ENCODE results near the gene ERH. TPM values are rescaled to one million over a fixed set of nuclear protein-coding genes. Genes with fewer than 3 reads are reported as not detected.

ERH gene
- total RNA-seq, 4 donors from 2014 or later = 62.4 to 70.9 (median 68.8) TPM

DNA sequence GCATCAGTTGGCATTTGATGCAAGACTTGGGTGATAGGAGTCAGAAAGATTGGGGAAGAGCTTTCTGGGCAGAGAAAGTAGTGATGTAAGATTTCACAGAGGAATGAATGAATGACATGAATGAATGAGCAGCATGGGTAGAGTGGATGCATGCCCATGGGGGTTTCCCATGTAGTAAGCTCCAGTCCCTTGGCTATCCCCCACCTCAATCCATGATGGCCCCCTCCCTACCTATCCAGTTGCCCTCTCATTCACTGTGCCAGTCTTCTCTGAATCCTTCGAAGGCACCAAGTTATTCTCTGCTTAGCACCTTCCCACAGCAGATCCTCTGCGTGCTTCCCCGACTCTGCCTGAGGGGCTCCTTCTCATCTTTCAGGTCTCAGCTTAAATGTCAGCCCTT lies 32.0 kb downstream of the ERH start:
- TF ChIP-seq, protein P1, sequence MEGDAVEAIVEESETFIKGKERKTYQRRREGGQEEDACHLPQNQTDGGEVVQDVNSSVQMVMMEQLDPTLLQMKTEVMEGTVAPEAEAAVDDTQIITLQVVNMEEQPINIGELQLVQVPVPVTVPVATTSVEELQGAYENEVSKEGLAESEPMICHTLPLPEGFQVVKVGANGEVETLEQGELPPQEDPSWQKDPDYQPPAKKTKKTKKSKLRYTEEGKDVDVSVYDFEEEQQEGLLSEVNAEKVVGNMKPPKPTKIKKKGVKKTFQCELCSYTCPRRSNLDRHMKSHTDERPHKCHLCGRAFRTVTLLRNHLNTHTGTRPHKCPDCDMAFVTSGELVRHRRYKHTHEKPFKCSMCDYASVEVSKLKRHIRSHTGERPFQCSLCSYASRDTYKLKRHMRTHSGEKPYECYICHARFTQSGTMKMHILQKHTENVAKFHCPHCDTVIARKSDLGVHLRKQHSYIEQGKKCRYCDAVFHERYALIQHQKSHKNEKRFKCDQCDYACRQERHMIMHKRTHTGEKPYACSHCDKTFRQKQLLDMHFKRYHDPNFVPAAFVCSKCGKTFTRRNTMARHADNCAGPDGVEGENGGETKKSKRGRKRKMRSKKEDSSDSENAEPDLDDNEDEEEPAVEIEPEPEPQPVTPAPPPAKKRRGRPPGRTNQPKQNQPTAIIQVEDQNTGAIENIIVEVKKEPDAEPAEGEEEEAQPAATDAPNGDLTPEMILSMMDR (IDR thresholded peaks at IDR 0.05) = no peak
- no peak for DNase-seq (ENCODE audit: low spot score)
- ATAC-seq (ENCODE audit: low FRiP score) = no peak

DNA sequence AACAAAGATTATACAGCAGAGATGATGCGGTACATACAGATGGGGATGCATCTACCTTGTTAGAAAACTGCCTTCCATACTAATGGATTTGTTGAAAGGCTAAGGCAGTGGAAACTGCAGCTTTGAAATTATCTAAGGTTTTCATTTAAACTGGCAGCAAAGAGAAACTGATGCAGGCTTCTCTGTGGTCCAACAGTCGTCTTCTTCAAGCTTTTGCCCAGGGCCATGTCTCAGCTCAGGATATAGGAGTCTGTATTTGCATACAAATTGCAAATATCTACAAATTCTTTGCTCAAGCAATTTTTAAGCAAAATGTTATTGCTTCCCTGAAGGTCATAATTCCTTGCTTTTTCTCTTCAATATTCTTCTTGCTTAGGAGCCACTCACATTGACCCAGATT lies 33.7 kb downstream of the ERH start:
- ATAC-seq (ENCODE audit: low FRiP score) (no peak), DNase-seq (ENCODE audit: low spot score) (no peak)
- TF ChIP-seq, protein P1 (IDR thresholded peaks at IDR 0.05) = no peak

DNA sequence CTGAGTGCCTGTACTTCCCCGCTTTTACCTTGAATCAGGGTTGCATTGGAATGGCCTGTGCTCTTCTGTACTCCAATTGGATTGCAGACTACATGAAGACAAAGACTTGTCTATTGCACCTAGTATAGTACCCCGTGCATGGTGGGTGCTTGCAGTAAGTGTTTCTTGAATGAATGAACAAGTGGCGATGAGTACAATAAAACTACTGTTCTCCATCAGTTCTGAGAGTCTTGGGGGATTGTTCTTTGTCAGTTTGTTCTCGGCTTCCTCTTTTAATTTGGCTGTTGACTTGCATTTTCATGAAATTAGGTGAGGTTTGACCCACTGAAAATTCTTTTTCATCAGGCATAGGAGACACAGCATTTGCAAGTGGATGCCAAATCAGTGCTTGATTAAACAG lies 34.1 kb downstream of the ERH start:
- no peak for ATAC-seq (ENCODE audit: low FRiP score)
- TF ChIP-seq, protein P1 (IDR thresholded peaks at IDR 0.05) = no peak
- DNase-seq (ENCODE audit: low spot score) = no peak

DNA sequence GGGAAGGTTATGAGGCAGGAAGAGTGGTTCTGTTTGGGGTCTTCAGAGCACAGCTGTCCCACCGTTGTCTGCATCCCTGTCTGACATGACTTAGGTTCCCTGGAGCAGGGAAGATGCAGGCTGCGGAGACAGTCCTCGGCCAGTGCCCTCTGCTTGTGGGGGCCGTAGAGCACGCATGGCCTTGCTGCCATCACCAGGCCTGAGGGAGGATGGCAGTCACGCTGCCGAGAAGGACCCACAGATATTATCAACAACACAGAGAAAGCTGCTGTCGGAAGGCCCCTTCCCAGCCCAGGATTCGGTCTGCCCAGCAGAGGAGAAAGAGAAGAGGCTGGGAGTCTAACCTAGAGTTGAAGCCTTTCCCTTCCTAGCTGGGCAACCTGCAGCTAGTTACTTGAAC lies 35.0 kb downstream of the ERH start:
- DNase-seq (ENCODE audit: low spot score) (no peak), ATAC-seq (ENCODE audit: low FRiP score) (no peak)
- TF ChIP-seq, protein P1 (IDR thresholded peaks at IDR 0.05) = no peak

DNA sequence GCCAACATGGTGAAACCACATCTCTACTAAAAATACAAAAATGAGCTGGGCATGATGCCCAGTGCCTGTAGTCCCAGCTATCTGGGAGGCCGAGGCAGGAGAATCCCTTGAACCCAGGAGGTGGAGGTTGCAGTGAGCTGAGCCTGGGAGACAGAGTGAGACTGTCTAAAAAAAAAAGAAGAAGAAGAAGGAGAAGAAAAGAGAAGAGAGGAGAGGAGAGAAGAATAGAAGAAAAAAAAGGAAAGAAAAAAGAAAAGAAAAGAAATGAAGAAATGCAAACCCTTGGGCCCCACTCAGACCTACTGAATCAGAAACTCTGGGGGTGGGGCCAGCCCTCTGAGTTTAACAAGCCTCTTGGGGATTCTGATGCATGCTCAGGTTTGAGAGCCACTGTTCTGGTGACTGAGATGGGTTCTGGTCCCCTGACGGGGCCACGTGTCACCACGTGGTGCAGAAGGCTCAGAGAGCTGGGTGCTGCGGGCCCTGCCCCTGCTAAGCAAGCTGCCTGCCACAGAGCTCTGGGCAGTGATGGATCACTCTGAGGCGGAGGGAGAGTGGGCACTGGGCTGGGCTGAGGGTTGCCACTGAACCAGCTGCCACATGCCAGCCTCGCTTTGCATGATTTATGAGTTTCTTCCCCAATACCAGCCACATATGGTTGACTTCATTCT lies 37.5 kb downstream of the ERH start:
- DNase-seq (ENCODE audit: low spot score) = no peak
- no peak for ATAC-seq (ENCODE audit: low FRiP score)
- TF ChIP-seq, protein P1 (IDR thresholded peaks at IDR 0.05) = no peak

DNA sequence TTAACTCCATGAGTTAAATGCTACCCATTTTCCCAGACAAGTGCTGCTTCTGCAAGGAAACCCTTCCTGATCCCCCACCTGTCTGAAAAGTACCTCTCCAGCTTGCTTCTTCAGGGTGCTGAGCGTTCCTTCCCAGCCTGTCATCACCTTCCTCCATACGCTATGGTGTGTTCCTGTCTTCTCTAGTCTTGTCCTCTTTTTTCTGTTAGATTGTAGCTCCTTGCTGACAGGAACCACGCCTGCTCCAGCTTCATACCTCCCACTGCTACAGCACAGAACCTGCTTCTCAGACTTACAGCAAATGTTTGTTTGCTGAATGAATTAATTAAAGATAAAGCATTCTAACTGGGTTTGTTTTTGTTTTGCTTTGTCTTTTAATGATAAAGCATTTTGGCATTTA lies 39.1 kb downstream of the ERH start:
- no peak for DNase-seq (ENCODE audit: low spot score)
- TF ChIP-seq, protein P1 (IDR thresholded peaks at IDR 0.05) = no peak
- ATAC-seq (ENCODE audit: low FRiP score) = no peak

DNA sequence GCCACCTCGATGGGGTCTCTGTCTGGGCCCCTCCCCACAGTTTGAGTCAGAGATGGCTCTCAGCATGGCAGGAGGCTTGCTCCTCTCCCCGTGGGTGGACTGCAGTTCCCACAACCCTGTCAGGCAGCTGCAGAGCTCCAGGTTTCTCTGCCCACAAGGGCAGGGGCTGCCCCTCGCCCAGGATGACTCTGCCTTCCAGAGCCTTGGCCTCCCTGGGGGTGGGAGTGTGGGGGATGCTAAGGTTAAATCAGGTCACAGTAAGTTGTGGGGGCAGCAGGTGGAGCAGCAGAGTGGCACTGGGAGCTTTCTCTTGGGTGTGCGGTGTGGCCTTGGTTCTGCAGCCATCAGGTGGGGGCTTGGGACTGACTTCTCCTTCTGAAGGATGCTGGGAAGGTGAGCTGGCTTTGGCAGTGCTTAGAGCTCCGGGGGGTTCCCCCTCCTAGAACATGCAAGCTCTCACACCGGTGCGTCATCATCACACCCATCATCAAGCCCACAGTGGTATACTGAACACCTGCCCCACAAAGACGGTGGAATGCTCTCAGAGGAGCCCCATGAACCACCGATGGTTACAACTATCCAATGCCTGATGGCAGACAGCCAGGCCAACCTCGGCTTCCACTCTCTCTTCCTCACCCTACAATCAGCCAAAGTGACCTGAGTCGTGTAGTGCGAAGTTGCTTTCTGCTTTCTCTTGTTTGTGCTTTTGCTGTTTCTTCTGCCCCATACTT lies 39.7 kb downstream of the ERH start:
- ATAC-seq (ENCODE audit: low FRiP score) = no peak
- TF ChIP-seq, protein P1 (IDR thresholded peaks at IDR 0.05) = no peak

More for the DNA sequence above, 39.7 kb downstream of the ERH start:
- DNase-seq (ENCODE audit: low spot score) = no peak
